ENCODE data around the gene COMT.

DNA sequence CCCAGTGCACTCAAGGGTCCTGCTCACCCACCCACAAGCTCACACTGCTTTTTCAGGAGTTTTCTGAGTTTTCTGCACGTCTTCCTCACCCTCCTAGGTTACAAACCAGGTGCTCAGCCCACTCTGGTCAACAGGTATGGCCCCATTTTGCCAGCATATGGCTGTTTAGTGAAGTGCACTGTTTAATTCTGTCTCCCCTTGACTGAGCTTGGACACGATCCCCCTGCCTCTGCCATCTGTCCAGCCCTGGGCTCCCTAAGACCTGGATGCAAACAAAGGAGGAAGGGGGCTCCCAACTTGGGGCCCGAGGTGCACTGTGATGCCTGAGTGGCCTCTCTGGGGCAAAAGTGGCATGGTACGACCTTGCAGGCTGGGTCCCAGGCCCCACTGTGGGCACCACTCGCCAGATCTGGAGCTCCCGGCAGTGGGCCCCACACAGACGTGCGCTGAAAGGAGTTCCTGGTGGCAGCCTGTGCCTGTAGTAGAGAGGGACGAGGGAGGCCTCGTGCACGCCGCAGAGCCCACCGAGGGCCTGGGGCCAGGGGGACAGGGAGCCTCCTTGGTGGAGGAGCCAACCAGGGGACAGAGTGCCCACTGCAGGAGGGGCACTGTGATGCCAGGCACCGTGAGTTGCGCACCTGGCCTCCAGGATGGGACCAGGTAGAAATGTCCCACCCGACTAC lies 37.3 kb upstream of the COMT start:
- TF ChIP-seq POLR2A (IDR thresholded peaks at IDR 0.05): no peak
- TF ChIP-seq, protein P1, sequence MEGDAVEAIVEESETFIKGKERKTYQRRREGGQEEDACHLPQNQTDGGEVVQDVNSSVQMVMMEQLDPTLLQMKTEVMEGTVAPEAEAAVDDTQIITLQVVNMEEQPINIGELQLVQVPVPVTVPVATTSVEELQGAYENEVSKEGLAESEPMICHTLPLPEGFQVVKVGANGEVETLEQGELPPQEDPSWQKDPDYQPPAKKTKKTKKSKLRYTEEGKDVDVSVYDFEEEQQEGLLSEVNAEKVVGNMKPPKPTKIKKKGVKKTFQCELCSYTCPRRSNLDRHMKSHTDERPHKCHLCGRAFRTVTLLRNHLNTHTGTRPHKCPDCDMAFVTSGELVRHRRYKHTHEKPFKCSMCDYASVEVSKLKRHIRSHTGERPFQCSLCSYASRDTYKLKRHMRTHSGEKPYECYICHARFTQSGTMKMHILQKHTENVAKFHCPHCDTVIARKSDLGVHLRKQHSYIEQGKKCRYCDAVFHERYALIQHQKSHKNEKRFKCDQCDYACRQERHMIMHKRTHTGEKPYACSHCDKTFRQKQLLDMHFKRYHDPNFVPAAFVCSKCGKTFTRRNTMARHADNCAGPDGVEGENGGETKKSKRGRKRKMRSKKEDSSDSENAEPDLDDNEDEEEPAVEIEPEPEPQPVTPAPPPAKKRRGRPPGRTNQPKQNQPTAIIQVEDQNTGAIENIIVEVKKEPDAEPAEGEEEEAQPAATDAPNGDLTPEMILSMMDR (IDR thresholded peaks at IDR 0.05): no peak
